ENCODE data around the gene DCDC2B.

- TF ChIP-seq USF2 (CRISPR knock-in tag; IDR thresholded peaks at IDR 0.05) = no peak
- TF ChIP-seq CTCF (IDR thresholded peaks at IDR 0.05) = no peak
- no peak for TF ChIP-seq TEAD4 (CRISPR knock-in tag; IDR thresholded peaks at IDR 0.05)
- no peak for TF ChIP-seq CREB1 (CRISPR knock-in tag; IDR thresholded peaks at IDR 0.05)
- TF ChIP-seq ZNF263 (CRISPR knock-in tag; IDR thresholded peaks at IDR 0.05; ENCODE audit: low read depth) = no peak
- TF ChIP-seq TCF7 (CRISPR knock-in tag; IDR thresholded peaks at IDR 0.05; ENCODE audit: low read depth) = no peak
- no peak for TF ChIP-seq ZNF232 (CRISPR knock-in tag; IDR thresholded peaks at IDR 0.05)
- no peak for TF ChIP-seq E2F5 (CRISPR knock-in tag; IDR thresholded peaks at IDR 0.05)
- TF ChIP-seq E2F4 (CRISPR knock-in tag; IDR thresholded peaks at IDR 0.05; ENCODE audit: borderline replicate concordance, low read depth) = no peak
- no peak for TF ChIP-seq SP1 (CRISPR knock-in tag; conservative IDR thresholded peaks at IDR 0.05)
Observed at GRCh38 chr1:32208469-32208868, 420 bp upstream of the DCDC2B start.
